Muscle layer of colon (tissue), 2 donors: ENCODE data around the gene RNF145.
A peak's percentile ranks its signal among the peaks of the same experiment; 100 is the strongest.

ENCODE experiments used
- H3K27ac ChIP-seq: one replicate; pipeline ENCODE4 v1.7.0; 2013; ENCODE audit warnings: low read depth, mild to moderate bottlenecking, low read length, moderate library complexity
- H3K27me3 ChIP-seq, 2 donors: one replicate each; pipeline ENCODE4 v1.7.0; 2013; ENCODE audit warnings: low read length in 2 of 2, mild to moderate bottlenecking in 2 of 2; ENCODE audit not compliant: insufficient read depth in 2 of 2, control insufficient read depth in 1 of 2
- H3K36me3 ChIP-seq: one replicate; pipeline ENCODE4 v1.7.0; 2013; ENCODE audit warnings: mild to moderate bottlenecking, low read length; ENCODE audit not compliant: insufficient read depth
- H3K4me1 ChIP-seq: one replicate; pipeline ENCODE4 v1.7.0; 2013; ENCODE audit warnings: mild to moderate bottlenecking, low read length; ENCODE audit not compliant: insufficient read depth
- H3K4me3 ChIP-seq, 2 donors: one replicate each; pipeline ENCODE4 v1.7.0; 2013; ENCODE audit warnings: low read length in 2 of 2, low read depth in 1 of 2, mild to moderate bottlenecking in 1 of 2, moderate library complexity in 1 of 2
- H3K9ac ChIP-seq: one replicate; pipeline ENCODE4 v1.7.0; 2013; ENCODE audit warnings: low read length
- H3K9me3 ChIP-seq: one replicate; pipeline ENCODE4 v1.7.0; 2013; ENCODE audit warnings: mild to moderate bottlenecking, low read length
- donor health status: abdominal sarcoma.
- donor health status: Adenocarcinoma of cecum.

Gene RNF145

GRCh38 chr5:159206818-159207217 is 2.5 kb downstream of the RNF145 start:
- peak overlapping the region in 1 of 2 donors; percentile 79 for H3K4me3 ChIP-seq
- peak overlapping the region; percentile 95 for H3K9ac ChIP-seq
- H3K9me3 ChIP-seq: no peaks in the 10 kb centered on the region
- no peaks in the 10 kb centered on the region for H3K27me3 ChIP-seq
- H3K36me3 ChIP-seq: no peaks in the 10 kb centered on the region
- peaks cover 58% of the 10 kb centered on the region for H3K4me1 ChIP-seq
- H3K27ac ChIP-seq: peak overlapping the region; percentile 79

- Histone ChIP-seq H3K4me1 (peaks cover 59% of the 10 kb centered on the region), H3K9me3 (no peaks in the 10 kb centered on the region), H3K27me3 (no peaks in the 10 kb centered on the region), H3K9ac (peak overlapping the region; percentile 95), H3K27ac (peak overlapping the region; percentile 79), H3K4me3 (peak overlapping the region in 1 of 2 donors; percentile 4), H3K36me3 (no peaks in the 10 kb centered on the region)
Observed at GRCh38 chr5:159206368-159206767, 3.0 kb downstream of the RNF145 start.

GRCh38 chr5:159203351-159203750 is 6.0 kb downstream of the RNF145 start:
- Histone ChIP-seq H3K36me3 (no peaks in the 10 kb centered on the region), H3K9ac (no peak overlapping the region), H3K4me1 (peaks cover 53% of the 10 kb centered on the region), H3K4me3 (no peak overlapping the region), H3K9me3 (no peaks in the 10 kb centered on the region), H3K27ac (no peak overlapping the region), H3K27me3 (no peaks in the 10 kb centered on the region)

- Histone ChIP-seq H3K27me3 (no peaks in the 10 kb centered on the region), H3K4me1 (peaks cover 50% of the 10 kb centered on the region), H3K27ac (no peak overlapping the region), H3K4me3 (no peak overlapping the region), H3K9me3 (no peaks in the 10 kb centered on the region), H3K36me3 (no peaks in the 10 kb centered on the region), H3K9ac (no peak overlapping the region)
Observed at GRCh38 chr5:159202151-159202550, 7.2 kb downstream of the RNF145 start.

- Histone ChIP-seq H3K4me1 (peaks cover 28% of the 10 kb centered on the region), H3K9me3 (no peaks in the 10 kb centered on the region), H3K27ac (no peak overlapping the region)
Observed at GRCh38 chr5:159199780-159200179, 9.6 kb downstream of the RNF145 start.

GRCh38 chr5:159199225-159199624 is 10.1 kb downstream of the RNF145 start:
- no peaks in the 10 kb centered on the region for H3K9me3 ChIP-seq
- no peak overlapping the region for H3K27ac ChIP-seq
- H3K9ac ChIP-seq: no peak overlapping the region
- H3K4me3 ChIP-seq: no peak overlapping the region
- peaks cover 23% of the 10 kb centered on the region for H3K4me1 ChIP-seq
- H3K36me3 ChIP-seq: peaks cover 4% of the 10 kb centered on the region
- no peaks in the 10 kb centered on the region for H3K27me3 ChIP-seq

More at GRCh38 chr5:159199780-159200179, 9.6 kb downstream of the RNF145 start:
- no peaks in the 10 kb centered on the region for H3K36me3 ChIP-seq
- H3K4me3 ChIP-seq: no peak overlapping the region
- no peak overlapping the region for H3K9ac ChIP-seq
- no peaks in the 10 kb centered on the region for H3K27me3 ChIP-seq

GRCh38 chr5:159198063-159199036 is 11.0 kb downstream of the RNF145 start:
- H3K27ac ChIP-seq: no peak overlapping the region
- no peak overlapping the region for H3K9ac ChIP-seq
- no peak overlapping the region for H3K4me3 ChIP-seq
- peaks cover 14% of the 10 kb centered on the region for H3K4me1 ChIP-seq
- H3K9me3 ChIP-seq: no peaks in the 10 kb centered on the region
- no peaks in the 10 kb centered on the region for H3K27me3 ChIP-seq
- peaks cover 8% of the 10 kb centered on the region for H3K36me3 ChIP-seq

- H3K4me3 ChIP-seq: no peak overlapping the region
- H3K36me3 ChIP-seq: peaks cover 15% of the 10 kb centered on the region
- no peaks in the 10 kb centered on the region for H3K9me3 ChIP-seq
- no peak overlapping the region for H3K9ac ChIP-seq
- no peaks in the 10 kb centered on the region for H3K4me1 ChIP-seq
- H3K27me3 ChIP-seq: no peaks in the 10 kb centered on the region
- H3K27ac ChIP-seq: no peak overlapping the region
Observed at GRCh38 chr5:159195775-159196174, 13.6 kb downstream of the RNF145 start.

GRCh38 chr5:159190170-159190569 is 19.2 kb downstream of the RNF145 start:
- Histone ChIP-seq H3K4me3 (no peak overlapping the region), H3K27ac (no peak overlapping the region), H3K36me3 (peaks cover 15% of the 10 kb centered on the region), H3K27me3 (no peaks in the 10 kb centered on the region), H3K9ac (no peak overlapping the region), H3K4me1 (peaks cover 14% of the 10 kb centered on the region), H3K9me3 (no peaks in the 10 kb centered on the region)

GRCh38 chr5:159189310-159189709 is 20.0 kb downstream of the RNF145 start:
- Histone ChIP-seq H3K9ac (no peak overlapping the region), H3K27ac (no peak overlapping the region), H3K4me3 (no peak overlapping the region), H3K4me1 (peaks cover 20% of the 10 kb centered on the region), H3K36me3 (peaks cover 12% of the 10 kb centered on the region), H3K27me3 (no peaks in the 10 kb centered on the region), H3K9me3 (no peaks in the 10 kb centered on the region)

GRCh38 chr5:159187719-159188118 is 21.6 kb downstream of the RNF145 start:
- Histone ChIP-seq H3K4me1 (peaks cover 28% of the 10 kb centered on the region), H3K9ac (no peak overlapping the region), H3K36me3 (peaks cover 2% of the 10 kb centered on the region), H3K27ac (no peak overlapping the region), H3K9me3 (no peaks in the 10 kb centered on the region), H3K27me3 (no peaks in the 10 kb centered on the region), H3K4me3 (no peak overlapping the region)

GRCh38 chr5:159186319-159186718 is 23.0 kb downstream of the RNF145 start:
- H3K9me3 ChIP-seq: no peaks in the 10 kb centered on the region
- H3K4me3 ChIP-seq: no peak overlapping the region
- no peak overlapping the region for H3K27ac ChIP-seq
- H3K9ac ChIP-seq: no peak overlapping the region
- H3K4me1 ChIP-seq: peaks cover 28% of the 10 kb centered on the region
- H3K36me3 ChIP-seq: no peaks in the 10 kb centered on the region
- H3K27me3 ChIP-seq: no peaks in the 10 kb centered on the region
